Keratinocyte (primary cell): Measurements from ENCODE around the gene SPATS2. TPM values are rescaled to one million over a fixed set of nuclear protein-coding genes. Genes with fewer than 3 reads are reported as not detected.

ENCODE experiments used
- DNase-seq: peaks from one replicate; pipeline ENCODE4 v3.0.0-alpha.2; 2011; ENCODE audit warnings: low read depth, missing footprints, low spot score
- FAIRE-seq: peaks from 2 replicates; lab custom pipeline; 2011; peaks lifted over from hg19 to GRCh38; lab: Jason Lieb, UNC
- H2AFZ ChIP-seq: 2 replicates; pipeline ENCODE4 v1.6.0; 2012; ENCODE audit warnings: low read length, control low read depth, inconsistent platforms; ENCODE audit not compliant: control insufficient read depth
- H3K27ac ChIP-seq: 2 replicates; pipeline ENCODE4 v1.5.1; 2011; ENCODE audit warnings: low read length; ENCODE audit not compliant: control insufficient read depth, insufficient read depth
- H3K27me3 ChIP-seq: 3 replicates; pipeline ENCODE4 v1.6.0; 2011; ENCODE audit warnings: low read length; ENCODE audit not compliant: control insufficient read depth, insufficient read depth; ENCODE audit errors: extremely low read depth
- H3K36me3 ChIP-seq, 2 experiments: 2 replicates in 1 of 2; 3 replicates in 1 of 2; pipeline ENCODE4 v1.5.1; 2011; ENCODE audit warnings: low read length in 2 of 2, mild to moderate bottlenecking in 1 of 2; ENCODE audit not compliant: control insufficient read depth in 2 of 2, insufficient read depth in 2 of 2; ENCODE audit errors: extremely low read depth in 1 of 2
- H3K4me1 ChIP-seq: 3 replicates; pipeline ENCODE4 v1.5.1; 2011; ENCODE audit warnings: low read length; ENCODE audit not compliant: control insufficient read depth, insufficient read depth; ENCODE audit errors: extremely low read depth
- H3K4me2 ChIP-seq: 3 replicates; pipeline ENCODE4 v1.6.0; 2011; ENCODE audit warnings: low read depth, low read length; ENCODE audit not compliant: control insufficient read depth, insufficient read depth; ENCODE audit errors: extremely low read depth
- H3K4me3 ChIP-seq, 3 experiments: fragments of 200-600 bp in 1 of 3; sonication (generic) in 1 of 3; 2 replicates in 2 of 3; 3 replicates in 1 of 3; pipeline ENCODE4 v1.5.1; 2011 to 2016; ENCODE audit warnings: low read length in 3 of 3, mild to moderate bottlenecking in 3 of 3, control low read depth in 2 of 3, inconsistent platforms in 1 of 3, low read depth in 1 of 3, mixed read lengths in 1 of 3, mixed run types in 1 of 3, moderate library complexity in 1 of 3; ENCODE audit not compliant: control insufficient read depth in 2 of 3, insufficient read depth in 2 of 3; ENCODE audit errors: extremely low read depth in 1 of 3
- H3K79me2 ChIP-seq: 2 replicates; pipeline ENCODE4 v1.6.0; 2012; ENCODE audit warnings: low read length; ENCODE audit not compliant: control insufficient read depth, insufficient read depth
- H3K9ac ChIP-seq: 3 replicates; pipeline ENCODE4 v1.6.0; 2011; ENCODE audit warnings: low read length; ENCODE audit not compliant: control insufficient read depth, insufficient read depth; ENCODE audit errors: extremely low read depth
- H3K9me1 ChIP-seq: 3 replicates; pipeline ENCODE4 v1.6.0; 2011; ENCODE audit warnings: low read length; ENCODE audit not compliant: control insufficient read depth, insufficient read depth; ENCODE audit errors: extremely low read depth
- H3K9me3 ChIP-seq: 2 replicates; pipeline ENCODE4 v1.5.1; 2012; ENCODE audit warnings: low read depth, low read length; ENCODE audit not compliant: control insufficient read depth
- H4K20me1 ChIP-seq: 3 replicates; pipeline ENCODE4 v1.6.0; 2011; ENCODE audit warnings: low read length; ENCODE audit not compliant: control insufficient read depth, insufficient read depth; ENCODE audit errors: extremely low read depth
- EZH2 ChIP-seq: IDR thresholded peaks from one replicate; pipeline ENCODE4 v1.6.1; 2012; ENCODE audit warnings: inconsistent platforms, mild to moderate bottlenecking, low read length, moderate library complexity
- dilution Hi-C: fragments of 300-500 bp; cut with MboI; formaldehyde crosslinking; loops from one replicate; pipeline ENCODE4 v1.7.0; 2020; ENCODE audit warnings: low sequenced_read_pairs; ENCODE audit not compliant: extremely low pct_ligation_motif_present
- polyA plus RNA-seq, 5 experiments: library from polyadenylated mRNA; depleted of rRNA in 3 of 5; stranded (reverse) in 3 of 5; stranded (forward) in 1 of 5; unstranded in 1 of 5; fragments of >200 nt; gene quantifications; 1 replicate in 1 of 5; 2 replicates in 3 of 5; 3 replicates in 1 of 5; pipeline versions ENCODE4 v1.2.1 to v1.2.3, GENCODE V29; 2011 to 2012; ENCODE audit warnings: missing spikeins in 2 of 5, low read depth in 1 of 5, low replicate concordance in 1 of 5
- TF ChIP-seq, protein P1 (sequence below), 3 experiments: IDR thresholded peaks in 1 of 3; conservative IDR thresholded peaks in 1 of 3; optimal IDR thresholded peaks in 1 of 3; 2 replicates in 2 of 3; 3 replicates in 1 of 3; pipeline versions ENCODE3 to v1.5.1; 2011; ENCODE audit warnings: low read length in 3 of 3, mild to moderate bottlenecking in 3 of 3, moderate library complexity in 2 of 3, control low read depth in 1 of 3, inconsistent platforms in 1 of 3; ENCODE audit not compliant: insufficient read depth in 2 of 3; ENCODE audit errors: extremely low read depth in 1 of 3

Gene SPATS2
- polyA plus RNA-seq, 1 donor (not counting 4 experiments of a cell fraction or from before 2014, with no cell fraction given) = 47.9 TPM

DNA sequence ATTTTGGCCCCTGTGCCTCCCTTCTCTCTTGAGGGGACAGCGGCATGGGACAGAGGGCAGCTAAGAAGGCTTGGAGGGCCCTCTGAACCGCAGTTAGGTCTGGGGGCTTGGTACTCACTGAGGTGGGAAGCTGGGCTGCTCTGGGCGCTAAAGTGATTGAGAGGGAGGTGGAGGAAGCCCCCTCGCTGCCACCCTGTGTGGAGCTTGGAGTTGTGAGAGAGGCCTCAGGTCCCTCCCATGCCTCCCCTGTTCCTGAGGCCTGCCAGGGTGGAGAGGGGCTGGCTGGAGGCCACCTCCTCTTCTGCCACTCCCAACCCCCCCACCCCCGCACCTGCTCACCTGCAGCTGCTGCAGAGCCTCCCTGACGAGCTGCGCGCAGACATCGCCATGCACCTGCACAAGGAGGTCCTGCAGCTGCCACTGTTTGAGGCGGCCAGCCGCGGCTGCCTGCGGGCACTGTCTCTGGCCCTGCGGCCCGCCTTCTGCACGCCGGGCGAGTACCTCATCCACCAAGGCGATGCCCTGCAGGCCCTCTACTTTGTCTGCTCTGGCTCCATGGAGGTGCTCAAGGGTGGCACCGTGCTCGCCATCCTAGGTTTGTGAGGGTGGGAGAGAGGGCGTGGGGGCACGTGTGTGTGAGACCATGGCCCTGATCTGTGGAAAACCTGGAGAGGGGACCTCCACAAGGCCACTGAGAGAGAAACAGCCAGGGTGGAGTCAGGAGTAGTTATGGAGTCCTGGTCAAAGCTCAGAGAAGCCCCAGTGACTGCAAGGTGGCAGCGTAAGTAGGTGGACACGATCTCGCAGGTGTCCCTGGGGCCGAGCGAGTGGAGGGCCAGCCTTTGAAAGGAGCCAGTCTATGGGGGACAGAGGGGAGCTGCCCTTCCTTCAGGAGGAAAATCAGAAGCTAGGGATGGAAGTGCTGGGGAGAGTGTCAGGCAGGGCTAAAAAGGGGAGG, 182.8 kb downstream of the SPATS2 start:
- Histone ChIP-seq H3K9ac (no peak overlapping the region), H3K4me3 (no peak overlapping the region), H3K27ac (no peak overlapping the region), H2AFZ (no peak overlapping the region), H3K4me2 (no peak overlapping the region), H4K20me1 (no peaks in the 10 kb centered on the region), H3K9me1 (peaks cover 5% of the 10 kb centered on the region), H3K79me2 (no peaks in the 10 kb centered on the region), H3K4me1 (peaks cover 30% of the 10 kb centered on the region), H3K27me3 (peaks cover 56% of the 10 kb centered on the region), H3K36me3 (no peaks in the 10 kb centered on the region), H3K9me3 (no peaks in the 10 kb centered on the region)
- TF ChIP-seq, protein P1, sequence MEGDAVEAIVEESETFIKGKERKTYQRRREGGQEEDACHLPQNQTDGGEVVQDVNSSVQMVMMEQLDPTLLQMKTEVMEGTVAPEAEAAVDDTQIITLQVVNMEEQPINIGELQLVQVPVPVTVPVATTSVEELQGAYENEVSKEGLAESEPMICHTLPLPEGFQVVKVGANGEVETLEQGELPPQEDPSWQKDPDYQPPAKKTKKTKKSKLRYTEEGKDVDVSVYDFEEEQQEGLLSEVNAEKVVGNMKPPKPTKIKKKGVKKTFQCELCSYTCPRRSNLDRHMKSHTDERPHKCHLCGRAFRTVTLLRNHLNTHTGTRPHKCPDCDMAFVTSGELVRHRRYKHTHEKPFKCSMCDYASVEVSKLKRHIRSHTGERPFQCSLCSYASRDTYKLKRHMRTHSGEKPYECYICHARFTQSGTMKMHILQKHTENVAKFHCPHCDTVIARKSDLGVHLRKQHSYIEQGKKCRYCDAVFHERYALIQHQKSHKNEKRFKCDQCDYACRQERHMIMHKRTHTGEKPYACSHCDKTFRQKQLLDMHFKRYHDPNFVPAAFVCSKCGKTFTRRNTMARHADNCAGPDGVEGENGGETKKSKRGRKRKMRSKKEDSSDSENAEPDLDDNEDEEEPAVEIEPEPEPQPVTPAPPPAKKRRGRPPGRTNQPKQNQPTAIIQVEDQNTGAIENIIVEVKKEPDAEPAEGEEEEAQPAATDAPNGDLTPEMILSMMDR (optimal IDR thresholded peaks at IDR 0.05 in 1 of 3, IDR thresholded peaks at IDR 0.05 in 1 of 3, conservative IDR thresholded peaks at IDR 0.05 in 1 of 3; ENCODE audit: extremely low read depth in 1 of 3, insufficient read depth in 2 of 3, low read length in 3 of 3) = no peak
- no peak for TF ChIP-seq EZH2
- dilution Hi-C loops = no loop called here
- DNase-seq (no peak), FAIRE-seq (no peak)

DNA sequence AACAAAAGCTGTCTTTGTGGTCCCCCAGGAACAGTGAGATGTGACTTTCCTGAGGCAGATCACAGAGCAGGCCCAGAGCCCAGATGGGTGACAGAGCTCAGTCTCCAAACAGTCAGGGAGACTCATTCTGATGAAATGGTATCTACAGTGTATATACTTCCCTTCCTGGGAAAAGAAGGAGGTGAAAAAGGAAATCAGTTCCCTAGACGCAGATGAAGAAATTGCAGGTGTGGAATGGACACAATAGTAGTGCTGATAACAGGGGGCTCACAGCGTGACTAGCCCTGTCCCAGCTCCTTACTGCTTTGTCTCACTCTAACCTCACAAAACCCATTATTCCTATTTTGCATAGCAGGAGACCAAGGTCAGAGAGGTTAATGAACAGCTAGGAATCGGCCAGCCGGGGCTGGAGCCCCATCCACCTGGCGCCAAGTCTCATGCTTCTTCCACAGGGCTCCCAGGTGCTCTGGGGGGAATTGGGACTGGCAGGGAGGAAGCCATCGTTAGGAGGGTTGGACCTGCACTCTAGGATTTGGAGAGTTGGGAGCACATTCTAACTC, 183.5 kb downstream of the SPATS2 start:
- H3K27me3 ChIP-seq = peaks cover 56% of the 10 kb centered on the region
- H4K20me1 ChIP-seq = no peaks in the 10 kb centered on the region
- TF ChIP-seq, protein P1 (optimal IDR thresholded peaks at IDR 0.05 in 1 of 3, IDR thresholded peaks at IDR 0.05 in 1 of 3, conservative IDR thresholded peaks at IDR 0.05 in 1 of 3; ENCODE audit: extremely low read depth in 1 of 3, insufficient read depth in 2 of 3, low read length in 3 of 3) = no peak
- no peak for TF ChIP-seq EZH2
- no peak overlapping the region for H2AFZ ChIP-seq
- no peaks in the 10 kb centered on the region for H3K9me3 ChIP-seq
- dilution Hi-C loops = no loop called here
- no peak overlapping the region for H3K27ac ChIP-seq
- H3K4me1 ChIP-seq = peaks cover 30% of the 10 kb centered on the region
- FAIRE-seq (no peak), DNase-seq (no peak)
- H3K4me3 ChIP-seq = no peak overlapping the region
- no peaks in the 10 kb centered on the region for H3K79me2 ChIP-seq
- peaks cover 0 to 1% of the 10 kb centered on the region in 2 experiments for H3K36me3 ChIP-seq
- no peak overlapping the region for H3K9ac ChIP-seq
- peaks cover 5% of the 10 kb centered on the region for H3K9me1 ChIP-seq
- no peak overlapping the region for H3K4me2 ChIP-seq
